K562 (cell line): ENCODE data around the gene OTOP3. TPM values are rescaled to one million over a fixed set of nuclear protein-coding genes. Genes with fewer than 3 reads are reported as not detected.
"Not testable (repeated sequence)": the region's sequence is repeated elsewhere in the genome, so short reads cannot be mapped to it uniquely, and the experiment has no call there.

Experiments used
- ATAC-seq: fragments of 200-7000 bp; cut with Tn5 transposase; 3 replicates; pipeline ENCODE4 v1.9.1; 2020; ENCODE audit warnings: moderate library complexity
- BruUV-seq: library from RNA; stranded (reverse); fragments of 400-500 nt; replicated peaks from 2 replicates; lab custom pipeline; 2021; lab: Mats Ljungman, UMichigan
- CTCF ChIA-PET: fragments of 300-600 bp; formaldehyde crosslinking; extraction: SDS; loops from one replicate; lab custom pipeline; 2021; ENCODE audit warnings: low intra/inter-chr PET ratio; lab: Yijun Ruan, JAX
- POLR2A ChIA-PET: fragments of 300-600, 350-650 bp; sonication (Branson Sonifier 250); formaldehyde crosslinking; extraction: SDS; loops from one replicate; lab custom pipeline; 2021; ENCODE audit warnings: antibody characterized with exemption, inconsistent platforms; lab: Yijun Ruan, JAX
- DNase-seq, 4 experiments: peaks; one replicate each; pipeline versions ENCODE4 v3.0.0 to v3.0.0-alpha.2; 2011 to 2018; ENCODE audit warnings: low spot score in 3 of 4, mixed read lengths in 3 of 4; ENCODE audit errors: extremely low read depth in 1 of 4
- FAIRE-seq: peaks from 2 replicates; lab custom pipeline; 2011; peaks lifted over from hg19 to GRCh38; lab: Jason Lieb, UNC
- H2AFZ ChIP-seq: 2 replicates; pipeline ENCODE4 v1.6.0; 2011; ENCODE audit warnings: low read depth, low read length, control low read depth, inconsistent platforms
- H3K27ac ChIP-seq: fragments of 200-600 bp; 3 replicates; pipeline ENCODE4 v1.8.0; 2011; ENCODE audit warnings: low read depth, mild to moderate bottlenecking, control low read depth, inconsistent platforms, low read length, moderate library complexity, mixed read lengths; ENCODE audit errors: extremely low read depth
- H3K27me3 ChIP-seq, 2 experiments: fragments of 300-600 bp in 1 of 2; 2 replicates in 1 of 2; 3 replicates in 1 of 2; pipeline versions ENCODE4 v1.6.0 to v1.8.0; 2011; ENCODE audit warnings: inconsistent platforms in 2 of 2, low read length in 2 of 2, mild to moderate bottlenecking in 1 of 2, mixed read lengths in 1 of 2, moderate library complexity in 1 of 2; ENCODE audit not compliant: control insufficient read depth in 2 of 2, insufficient read depth in 2 of 2
- H3K36me3 ChIP-seq: fragments of 300-600 bp; 3 replicates; pipeline ENCODE4 v1.8.0; 2011; ENCODE audit warnings: mild to moderate bottlenecking, low read length, inconsistent platforms; ENCODE audit not compliant: control insufficient read depth, insufficient read depth
- H3K4me1 ChIP-seq, 2 experiments: fragments of 200-600 bp in 1 of 2; replicated peaks in 1 of 2; 2 replicates in 1 of 2; 3 replicates in 1 of 2; pipeline versions ENCODE4 v1.5.1 to v1.8.0; 2011; ENCODE audit warnings: inconsistent platforms in 2 of 2, low read length in 2 of 2, mild to moderate bottlenecking in 1 of 2, mixed read lengths in 1 of 2, moderate library complexity in 1 of 2; ENCODE audit not compliant: control insufficient read depth in 2 of 2, insufficient read depth in 2 of 2
- H3K4me2 ChIP-seq: 2 replicates; pipeline ENCODE4 v1.6.1; 2011; ENCODE audit warnings: low read length, control low read depth, inconsistent platforms, mixed read lengths; ENCODE audit not compliant: insufficient read depth
- H3K4me3 ChIP-seq: fragments of 200-600 bp; sonication (generic), shearing (Covaris generic); 2 replicates; pipeline ENCODE4 v1.5.1; 2016; ENCODE audit warnings: control low read depth, inconsistent platforms
- H3K79me2 ChIP-seq: fragments of 200-600 bp; 3 replicates; pipeline ENCODE4 v1.8.0; 2011; ENCODE audit warnings: low read length, inconsistent platforms; ENCODE audit not compliant: control insufficient read depth, insufficient read depth
- H3K9ac ChIP-seq, 2 experiments: 2 replicates each; pipeline versions ENCODE4 v1.6.0 to v1.6.1; 2011; ENCODE audit warnings: low read depth in 2 of 2, low read length in 2 of 2, control low read depth in 1 of 2, inconsistent platforms in 1 of 2, mild to moderate bottlenecking in 1 of 2, mixed read lengths in 1 of 2; ENCODE audit not compliant: insufficient read depth in 1 of 2
- H3K9me1 ChIP-seq: one replicate; pipeline ENCODE4 v1.6.0; 2011; ENCODE audit warnings: inconsistent platforms, mild to moderate bottlenecking, low read length, moderate library complexity; ENCODE audit not compliant: control insufficient read depth, insufficient read depth
- H3K9me3 ChIP-seq: replicated peaks from 2 replicates; pipeline ENCODE4 v1.5.1; 2011; ENCODE audit warnings: low read depth, low read length, inconsistent platforms; ENCODE audit not compliant: control insufficient read depth, insufficient read depth
- H4K20me1 ChIP-seq: replicated peaks from 2 replicates; pipeline ENCODE4 v1.6.1; 2011; ENCODE audit warnings: low read length, inconsistent platforms, mixed read lengths; ENCODE audit not compliant: control insufficient read depth, insufficient read depth
- CBFB ChIP-seq: sonication (generic); formaldehyde crosslinking; IDR thresholded peaks from 2 replicates; pipeline ENCODE4 v1.4.0; 2020; ENCODE audit warnings: mild to moderate bottlenecking, missing genetic modification reagents
- SIN3A ChIP-seq, 2 experiments: fragments of 150-350 bp in 1 of 2; IDR thresholded peaks; 2 replicates each; pipeline ENCODE4 v1.6.1; 2011 to 2016; ENCODE audit warnings: borderline replicate concordance in 2 of 2, low read depth in 2 of 2, low read length in 2 of 2, mild to moderate bottlenecking in 2 of 2, moderate library complexity in 2 of 2; ENCODE audit not compliant: control insufficient read depth in 1 of 2
- TEAD4 ChIP-seq, 2 experiments: sonication (generic) in 1 of 2; formaldehyde crosslinking in 1 of 2; IDR thresholded peaks; 2 replicates each; pipeline versions ENCODE4 v1.6.1 to v1.8.0; 2012 to 2022; ENCODE audit warnings: borderline replicate concordance in 1 of 2, inconsistent platforms in 1 of 2, low read length in 1 of 2, mild to moderate bottlenecking in 1 of 2, missing genetic modification reagents in 1 of 2
- WGBS: fragments of 100-300 bp; shearing (Covaris generic); methylation state at CpG from one replicate; pipeline ENCODE4 v1.1.6; 2016; ENCODE audit warnings: low coverage, mixed read lengths; ENCODE audit not compliant: insufficient coverage; ENCODE audit errors: missing lambda C conversion rate; 5-methylcytosine and 5-hydroxymethylcytosine counted together
- in situ Hi-C: fragments of 300-500 bp; cut with MboI; formaldehyde crosslinking; loops from 4 replicates; pipeline ENCODE4 v1.15.0; 2018; ENCODE audit warnings: inconsistent platforms, mixed read lengths
- intact Hi-C: fragments of 100-400 bp; cut with micrococcal nuclease; formaldehyde crosslinking; loops from 2 replicates; pipeline ENCODE4 v1.14.2; 2022
- polyA plus RNA-seq, 8 experiments: library from polyadenylated mRNA; depleted of rRNA in 4 of 8; stranded (reverse) in 5 of 8; unstranded in 3 of 8; fragments of >200 nt; fragmentation: Nextera tagmentation in 2 of 8; fragmentation: Illumina TruSeq in 1 of 8; extraction: Ambion mirVana in 2 of 8; extraction: Trizol in 1 of 8; gene quantifications; 2 replicates each; pipeline versions ENCODE4 v1.2.1 to v1.2.3, GENCODE V29; 2011 to 2014; ENCODE audit warnings: inconsistent platforms in 1 of 8, missing spikeins in 1 of 8
- total RNA-seq, 7 experiments: library from RNA; depleted of rRNA in 6 of 7; stranded (reverse); fragments of >200 nt in 6 of 7; fragmentation: Illumina TruSeq in 2 of 7; extraction: Trizol in 2 of 7; gene quantifications; 2 replicates each; pipeline versions ENCODE4 v1.2.1 to v1.2.3, GENCODE V29; 2011 to 2021; ENCODE audit warnings: low replicate concordance in 1 of 7

The OTOP3 gene
- total and polyA plus RNA-seq, 9 of the 15 experiments (the other 6 are each of a cell fraction or from before 2014, with no cell fraction given), result not detected

DNA sequence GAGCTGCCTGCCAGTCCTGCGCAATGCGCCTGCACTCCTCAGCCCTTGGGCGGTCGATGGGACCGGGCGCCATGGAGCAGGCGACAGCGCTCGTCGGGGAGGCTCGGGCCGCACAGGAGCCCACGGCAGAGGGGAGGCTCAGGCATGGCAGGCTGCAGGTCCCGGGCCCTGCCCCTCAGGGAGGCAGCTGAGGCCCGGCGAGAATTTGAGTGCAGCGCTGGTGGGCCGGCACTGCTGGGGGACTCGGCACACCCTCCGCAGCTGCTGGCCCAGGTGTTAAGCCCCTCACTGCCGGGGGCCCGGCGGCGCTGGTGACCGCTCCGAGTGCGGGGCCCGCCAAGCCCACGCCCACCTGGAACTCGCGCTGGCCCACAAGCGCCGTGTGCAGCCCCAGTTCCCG is 28.7 kb upstream of the OTOP3 start:
- Histone ChIP-seq H3K4me2 (no peak overlapping the region), H3K36me3 (no peaks in the 10 kb centered on the region), H3K27me3 (peaks cover 4 to 7% of the 10 kb centered on the region in 2 experiments; a peak in 4 of 5 replicates), H4K20me1 (no peaks in the 10 kb centered on the region), H3K79me2 (no peaks in the 10 kb centered on the region), H3K9ac (no peak overlapping the region), H3K4me3 (no peak overlapping the region), H3K9me3 (no peaks in the 10 kb centered on the region), H3K9me1 (no peaks in the 10 kb centered on the region), H2AFZ (no peak overlapping the region), H3K27ac (no peak overlapping the region), H3K4me1 (no peaks in the 10 kb centered on the region; a peak in 1 of 5 replicates)
- POLR2A ChIA-PET, result interaction anchor here (0.7 to 1.2 kb wide), 3 partner anchors 9 to 74 kb away, joined by 3 to 5 read pairs (median 3); partner anchors contain the start of gene FDXR
- CTCF ChIA-PET, result no interaction called here
- BruUV-seq, result no TSS peak
- in situ Hi-C loops (no loop called here), intact Hi-C loops (no loop called here)
- ATAC-seq (no peak), FAIRE-seq (no peak), DNase-seq (no peak)
- TF ChIP-seq TEAD4 (IDR thresholded peaks at IDR 0.05; ENCODE audit: low read length), result no peak
- no peak for TF ChIP-seq TEAD4 (CRISPR knock-in tag; IDR thresholded peaks at IDR 0.05; ENCODE audit: borderline replicate concordance)
- TF ChIP-seq SIN3A (IDR thresholded peaks at IDR 0.05; ENCODE audit: borderline replicate concordance in 2 of 2, control insufficient read depth in 1 of 2, low read depth in 2 of 2, low read length in 2 of 2), result no peak
- TF ChIP-seq CBFB (CRISPR knock-in tag), result no peak
- 88% methylated on average over 22 of the region's 34 CpGs for WGBS

DNA sequence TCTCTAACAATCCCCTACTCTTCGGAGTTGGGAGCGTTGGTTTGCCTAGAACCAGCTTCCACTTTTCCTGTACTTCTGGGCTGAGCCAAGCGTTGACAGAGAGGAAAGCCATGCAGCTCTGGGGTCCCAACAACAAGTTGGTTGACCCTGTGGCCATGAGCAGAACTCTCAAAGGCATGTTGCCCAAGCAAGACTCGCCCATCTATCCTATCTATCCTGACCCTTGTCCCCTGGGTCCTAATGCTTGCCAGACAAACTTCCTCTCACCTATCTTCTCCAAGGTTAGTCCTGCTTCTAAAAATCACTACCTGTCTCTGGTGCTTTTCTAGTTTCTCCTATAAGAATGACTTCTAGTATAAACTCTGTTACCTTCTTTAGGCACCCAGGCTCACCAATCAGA is 26.6 kb upstream of the OTOP3 start:
- H3K4me3 ChIP-seq, H4K20me1 ChIP-seq, FAIRE-seq, H3K27me3 ChIP-seq, ATAC-seq, POLR2A ChIA-PET, H3K9me3 ChIP-seq, H3K36me3 ChIP-seq, intact Hi-C loops, H3K4me2 ChIP-seq, H3K27ac ChIP-seq, BruUV-seq, H3K9me1 ChIP-seq, H3K79me2 ChIP-seq, CTCF ChIA-PET, DNase-seq, in situ Hi-C loops, H3K4me1 ChIP-seq, H3K9ac ChIP-seq: not testable (repeated sequence)
- peak overlapping the region; percentile 40; the same call in 1 of the 2 replicates for H2AFZ ChIP-seq
- WGBS, result 22% methylated on average over 4 of the region's 4 CpGs

DNA sequence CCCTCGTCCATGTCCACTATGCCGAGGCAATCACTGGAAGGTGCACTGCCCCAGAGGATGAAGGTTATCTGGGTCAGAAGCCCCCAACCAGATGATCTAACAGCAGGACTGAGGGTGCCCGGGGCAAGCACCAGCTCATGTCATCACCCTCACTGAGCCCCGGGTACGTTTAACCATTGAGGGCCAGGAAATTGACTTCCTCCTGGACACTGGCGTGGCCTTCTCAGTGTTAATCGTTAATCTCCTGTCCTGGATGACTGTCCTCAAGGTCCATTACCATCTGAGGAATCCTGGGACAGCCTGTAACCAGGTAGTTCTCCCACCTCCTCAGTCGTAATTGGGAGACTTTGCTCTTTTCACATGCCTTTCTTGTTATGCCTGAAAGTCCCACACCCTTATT is 24.3 kb upstream of the OTOP3 start:
- H3K27ac ChIP-seq, in situ Hi-C loops, H3K36me3 ChIP-seq, H3K79me2 ChIP-seq, H3K4me2 ChIP-seq, DNase-seq, H3K9ac ChIP-seq, H3K9me3 ChIP-seq, CTCF ChIA-PET, H2AFZ ChIP-seq, H3K27me3 ChIP-seq, FAIRE-seq, H3K4me3 ChIP-seq, H3K9me1 ChIP-seq, H4K20me1 ChIP-seq, intact Hi-C loops, ATAC-seq, BruUV-seq, H3K4me1 ChIP-seq: not testable (repeated sequence)
- 27% methylated on average over 6 of the region's 8 CpGs for WGBS
- POLR2A ChIA-PET, result interaction anchor here (0.6 to 1.7 kb wide), 2 partner anchors 23 to 119 kb away, joined by 3 to 4 read pairs; no protein-coding TSS in a partner anchor
